Measurements from ENCODE around the gene TSPAN4. TPM values are rescaled to one million over a fixed set of nuclear protein-coding genes. Genes with fewer than 3 reads are reported as not detected.

TSPAN4 gene
- total and polyA plus RNA-seq, 8 donors: 46.9 to 132 (median 73.8) TPM

DNA sequence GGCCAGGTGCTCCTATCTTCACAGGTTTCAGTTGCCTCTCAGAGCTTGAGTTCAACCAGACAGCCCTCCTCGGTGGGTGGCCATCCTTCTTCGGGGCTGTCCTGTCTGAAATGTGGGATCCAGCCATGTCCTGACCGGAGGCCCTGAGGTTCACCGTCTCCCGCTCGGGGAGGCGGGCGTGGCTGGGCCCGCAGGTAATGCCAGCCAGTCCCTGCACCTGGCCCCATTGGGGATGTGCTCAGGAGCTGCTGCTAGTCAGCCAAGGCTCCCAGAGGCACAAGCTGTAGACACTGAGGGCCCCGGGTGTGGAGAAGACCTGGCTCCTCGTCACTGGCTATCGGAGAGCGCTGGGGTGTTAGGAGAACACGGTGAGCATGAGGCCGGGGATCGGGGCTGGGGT is 32.6 kb downstream of the TSPAN4 start:
- ATAC-seq (no peak), DNase-seq (no peak)
- Histone ChIP-seq H3K27me3 (no peaks in the 10 kb centered on the region), H3K4me1 (no peaks in the 10 kb centered on the region), H3K36me3 (peaks cover 0 to 16% of the 10 kb centered on the region in 2 donors), H3K27ac (no peak overlapping the region), H3K9me3 (no peaks in the 10 kb centered on the region), H3K4me3 (no peak overlapping the region)
- intact Hi-C loops (cut with DNase I): no loop called here
- TF ChIP-seq, protein P1, sequence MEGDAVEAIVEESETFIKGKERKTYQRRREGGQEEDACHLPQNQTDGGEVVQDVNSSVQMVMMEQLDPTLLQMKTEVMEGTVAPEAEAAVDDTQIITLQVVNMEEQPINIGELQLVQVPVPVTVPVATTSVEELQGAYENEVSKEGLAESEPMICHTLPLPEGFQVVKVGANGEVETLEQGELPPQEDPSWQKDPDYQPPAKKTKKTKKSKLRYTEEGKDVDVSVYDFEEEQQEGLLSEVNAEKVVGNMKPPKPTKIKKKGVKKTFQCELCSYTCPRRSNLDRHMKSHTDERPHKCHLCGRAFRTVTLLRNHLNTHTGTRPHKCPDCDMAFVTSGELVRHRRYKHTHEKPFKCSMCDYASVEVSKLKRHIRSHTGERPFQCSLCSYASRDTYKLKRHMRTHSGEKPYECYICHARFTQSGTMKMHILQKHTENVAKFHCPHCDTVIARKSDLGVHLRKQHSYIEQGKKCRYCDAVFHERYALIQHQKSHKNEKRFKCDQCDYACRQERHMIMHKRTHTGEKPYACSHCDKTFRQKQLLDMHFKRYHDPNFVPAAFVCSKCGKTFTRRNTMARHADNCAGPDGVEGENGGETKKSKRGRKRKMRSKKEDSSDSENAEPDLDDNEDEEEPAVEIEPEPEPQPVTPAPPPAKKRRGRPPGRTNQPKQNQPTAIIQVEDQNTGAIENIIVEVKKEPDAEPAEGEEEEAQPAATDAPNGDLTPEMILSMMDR (IDR thresholded peaks at IDR 0.05): no peak

DNA sequence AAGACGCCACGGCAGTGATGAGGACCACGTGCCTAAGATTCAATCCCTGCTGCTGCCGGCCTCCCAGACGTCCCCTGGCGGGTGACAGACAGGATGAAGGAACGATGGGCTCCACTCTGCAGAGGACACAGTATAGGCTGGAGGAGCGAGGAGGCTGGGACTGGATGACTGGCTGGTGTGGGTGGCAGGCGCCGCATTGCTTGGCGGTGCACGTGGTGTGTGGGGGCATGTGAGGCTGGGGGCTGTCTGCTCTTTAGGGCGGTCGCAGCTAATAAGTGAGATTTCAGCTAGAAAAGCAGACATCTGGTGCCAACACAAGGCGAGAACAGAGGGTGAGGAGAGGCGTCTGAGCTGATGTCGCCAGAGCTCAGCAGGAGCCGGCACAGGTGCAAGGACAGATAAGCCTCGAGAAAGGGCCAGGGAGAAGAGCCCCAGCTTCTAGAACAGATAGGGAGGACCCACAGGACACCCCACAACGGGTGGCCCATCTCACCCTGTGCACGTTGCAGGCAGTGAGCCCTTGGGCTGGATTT is 33.2 kb downstream of the TSPAN4 start:
- H3K4me1 ChIP-seq: no peaks in the 10 kb centered on the region
- TF ChIP-seq, protein P1 (IDR thresholded peaks at IDR 0.05): no peak
- intact Hi-C loops (cut with DNase I): no loop called here
- no peak overlapping the region for H3K27ac ChIP-seq
- H3K4me3 ChIP-seq: no peak overlapping the region
- no peak for DNase-seq
- ATAC-seq: no peak
- H3K27me3 ChIP-seq: no peaks in the 10 kb centered on the region
- no peaks in the 10 kb centered on the region for H3K9me3 ChIP-seq
- H3K36me3 ChIP-seq: peaks cover 0 to 22% of the 10 kb centered on the region in 2 donors

GRCh38 chr11:876545-876944 is 33.9 kb downstream of the TSPAN4 start:
- Histone ChIP-seq H3K4me1 (no peaks in the 10 kb centered on the region), H3K9me3 (no peaks in the 10 kb centered on the region), H3K4me3 (no peak overlapping the region), H3K27ac (no peak overlapping the region), H3K36me3 (peaks cover 0 to 24% of the 10 kb centered on the region in 2 donors), H3K27me3 (no peaks in the 10 kb centered on the region)
- ATAC-seq: no peak
- no peak for DNase-seq
- TF ChIP-seq, protein P1 (IDR thresholded peaks at IDR 0.05): no peak
- intact Hi-C loops (cut with DNase I): no loop called here

DNA sequence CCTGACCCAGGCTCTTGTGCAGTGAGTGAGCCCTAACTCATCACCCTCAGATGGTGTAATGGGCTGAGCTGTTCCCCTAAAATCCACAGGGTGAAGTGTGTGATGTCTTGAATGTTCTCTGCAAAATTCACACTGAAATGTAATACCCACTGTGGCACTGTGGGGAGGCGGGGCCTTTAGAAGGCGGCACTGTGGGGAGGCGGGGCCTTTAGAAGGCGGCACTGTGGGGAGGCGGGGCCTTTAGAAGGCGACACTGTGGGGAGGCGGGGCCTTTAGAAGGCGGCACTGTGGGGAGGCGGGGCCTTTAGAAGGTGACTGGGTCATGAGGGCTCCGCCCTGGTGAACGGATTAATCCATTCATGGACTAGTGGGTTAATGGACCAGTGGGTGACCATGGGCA is 34.9 kb downstream of the TSPAN4 start:
- Histone ChIP-seq H3K27ac (no peak overlapping the region), H3K9me3 (no peaks in the 10 kb centered on the region), H3K4me1 (no peaks in the 10 kb centered on the region), H3K4me3 (no peak overlapping the region), H3K27me3 (no peaks in the 10 kb centered on the region), H3K36me3 (peaks cover 0 to 28% of the 10 kb centered on the region in 2 donors)
- intact Hi-C loops (cut with DNase I): no loop called here
- TF ChIP-seq, protein P1 (IDR thresholded peaks at IDR 0.05): no peak
- ATAC-seq (no peak), DNase-seq (no peak)

DNA sequence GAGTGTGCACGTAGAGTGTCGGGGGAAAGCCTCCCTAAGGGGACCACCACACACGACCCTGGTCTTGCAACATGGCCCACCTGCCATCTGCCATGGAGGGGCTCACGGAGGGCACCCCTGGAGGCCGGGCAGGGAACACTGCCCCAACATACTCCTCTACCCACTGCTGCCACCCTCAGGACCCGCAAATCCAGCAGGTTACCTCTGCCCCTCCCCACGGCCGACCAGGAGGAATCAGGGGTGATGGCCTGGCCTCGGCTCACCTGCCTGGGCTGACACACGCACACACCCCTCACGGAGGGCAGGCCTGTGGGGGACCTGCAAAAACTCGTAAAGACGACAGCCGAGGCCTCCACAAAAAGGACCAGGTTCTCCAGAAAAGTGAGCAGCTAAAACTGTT is 37.8 kb downstream of the TSPAN4 start:
- no peak for ATAC-seq
- Histone ChIP-seq H3K4me3 (no peak overlapping the region), H3K36me3 (peaks cover 0 to 46% of the 10 kb centered on the region in 2 donors), H3K4me1 (no peaks in the 10 kb centered on the region), H3K27me3 (no peaks in the 10 kb centered on the region), H3K27ac (no peak overlapping the region), H3K9me3 (no peaks in the 10 kb centered on the region)
- TF ChIP-seq, protein P1 (IDR thresholded peaks at IDR 0.05): no peak
- no peak for DNase-seq
- intact Hi-C loops (cut with DNase I): no loop called here
